Endothelial cell of umbilical vein (primary cell): Measurements from ENCODE around the gene SNAPC4. TPM values are rescaled to one million over a fixed set of nuclear protein-coding genes. Genes with fewer than 3 reads are reported as not detected.

Experiments
- BruUV-seq: library from RNA; stranded (reverse); fragments of 400-500 nt; replicated peaks from 2 replicates; lab custom pipeline; 2021; lab: Mats Ljungman, UMichigan
- CTCF ChIA-PET: fragments of 300-600, 350-600 bp; sonication (Branson Sonifier 250); formaldehyde crosslinking; loops from one replicate; lab custom pipeline; 2021; ENCODE audit warnings: antibody characterized with exemption, inconsistent platforms; lab: Charles Lee
- POLR2A ChIA-PET: fragments of 300-600, 350-600 bp; sonication (Branson Sonifier 250); formaldehyde crosslinking; loops from one replicate; lab custom pipeline; 2021; ENCODE audit warnings: antibody characterized with exemption, inconsistent platforms; lab: Charles Lee
- DNase-seq: peaks from one replicate; pipeline ENCODE4 v3.0.0-alpha.2; 2011; ENCODE audit warnings: low read depth, low spot score
- FAIRE-seq: peaks from 2 replicates; lab custom pipeline; 2011; peaks lifted over from hg19 to GRCh38; lab: Jason Lieb, UNC
- H2AFZ ChIP-seq: 2 replicates; pipeline ENCODE4 v1.6.0; 2012; ENCODE audit warnings: low read depth, low read length, control low read depth, inconsistent platforms
- H3K27ac ChIP-seq: 2 replicates; pipeline ENCODE4 v1.5.1; 2011; ENCODE audit warnings: low read depth, mild to moderate bottlenecking, control low read depth, low read length, moderate library complexity; ENCODE audit not compliant: insufficient read depth
- H3K27me3 ChIP-seq, 2 experiments: 2 replicates each; pipeline versions ENCODE4 v1.6.0 to v1.6.1; 2011; ENCODE audit warnings: low read length in 2 of 2, mixed read lengths in 1 of 2; ENCODE audit not compliant: control insufficient read depth in 2 of 2, insufficient read depth in 2 of 2
- H3K36me3 ChIP-seq, 2 experiments: 2 replicates in 1 of 2; 3 replicates in 1 of 2; pipeline ENCODE4 v1.5.1; 2011; ENCODE audit warnings: low read length in 2 of 2, mild to moderate bottlenecking in 1 of 2, moderate library complexity in 1 of 2; ENCODE audit not compliant: control insufficient read depth in 2 of 2, insufficient read depth in 2 of 2; ENCODE audit errors: extremely low read depth in 1 of 2
- H3K4me1 ChIP-seq: 3 replicates; pipeline ENCODE4 v1.5.1; 2011; ENCODE audit warnings: mild to moderate bottlenecking, low read length; ENCODE audit not compliant: control insufficient read depth, insufficient read depth; ENCODE audit errors: extremely low read depth
- H3K4me2 ChIP-seq: 2 replicates; pipeline ENCODE4 v1.6.1; 2011; ENCODE audit warnings: low read length, control low read depth, mixed read lengths; ENCODE audit not compliant: insufficient read depth
- H3K4me3 ChIP-seq, 3 experiments: fragments of 200-600 bp in 1 of 3; sonication (generic), shearing (Covaris generic) in 1 of 3; replicated peaks in 1 of 3; 2 replicates each; pipeline ENCODE4 v1.5.1; 2011 to 2016; ENCODE audit warnings: control low read depth in 3 of 3, low read length in 3 of 3, mild to moderate bottlenecking in 2 of 3, inconsistent platforms in 1 of 3, low read depth in 1 of 3, moderate library complexity in 1 of 3; ENCODE audit not compliant: insufficient read depth in 1 of 3
- H3K79me2 ChIP-seq: 2 replicates; pipeline ENCODE4 v1.6.0; 2012; ENCODE audit warnings: low read length, inconsistent platforms; ENCODE audit not compliant: control insufficient read depth, insufficient read depth
- H3K9ac ChIP-seq: replicated peaks from 2 replicates; pipeline ENCODE3; 2011; ENCODE audit warnings: low read length, control low read depth; ENCODE audit not compliant: insufficient read depth; ENCODE audit errors: extremely low read depth
- H3K9me1 ChIP-seq: replicated peaks from 3 replicates; pipeline ENCODE4 v1.6.0; 2011; ENCODE audit warnings: mild to moderate bottlenecking, low read length; ENCODE audit not compliant: control insufficient read depth, insufficient read depth; ENCODE audit errors: extremely low read depth
- H3K9me3 ChIP-seq: replicated peaks from 2 replicates; pipeline ENCODE4 v1.5.1; 2012; ENCODE audit warnings: low read length, inconsistent platforms; ENCODE audit not compliant: control insufficient read depth, insufficient read depth
- H4K20me1 ChIP-seq: replicated peaks from 2 replicates; pipeline ENCODE3; 2011; ENCODE audit warnings: mild to moderate bottlenecking, low read length; ENCODE audit not compliant: control insufficient read depth, insufficient read depth; ENCODE audit errors: extremely low read depth
- FOS ChIP-seq: IDR thresholded peaks from 2 replicates; pipeline ENCODE4 v1.6.1; 2011; ENCODE audit warnings: mild to moderate bottlenecking, low read length, moderate library complexity, borderline replicate concordance; ENCODE audit not compliant: insufficient read depth
- GATA2 ChIP-seq: IDR thresholded peaks from 2 replicates; pipeline ENCODE4 v1.7.0; 2011; ENCODE audit warnings: low read depth, mild to moderate bottlenecking, moderate library complexity, mixed read lengths, low read length; ENCODE audit not compliant: insufficient read length, insufficient read depth
- MYC ChIP-seq: IDR thresholded peaks from one replicate; pipeline ENCODE4 v1.6.1; 2011; ENCODE audit warnings: mild to moderate bottlenecking, low read depth, low read length
- POLR2A ChIP-seq: IDR thresholded peaks from 2 replicates; pipeline ENCODE4 v1.6.1; 2012; ENCODE audit warnings: low read depth, mild to moderate bottlenecking, control low read depth, low read length
- POLR2AphosphoS5 ChIP-seq: IDR thresholded peaks from 2 replicates; pipeline ENCODE4 v1.6.1; 2012; ENCODE audit warnings: low read depth, mild to moderate bottlenecking, control low read depth, low read length, moderate library complexity; ENCODE audit not compliant: insufficient read depth
- dilution Hi-C: fragments of 300-500 bp; cut with MboI; formaldehyde crosslinking; loops from one replicate; pipeline ENCODE4 v1.15.0; 2019; ENCODE audit warnings: low sequenced_read_pairs; ENCODE audit not compliant: extremely low pct_ligation_motif_present
- intact Hi-C: fragments of 100-400 bp; cut with micrococcal nuclease; formaldehyde crosslinking; loops from one replicate; pipeline ENCODE4 v1.10.0; 2022
- polyA plus RNA-seq, 4 experiments: library from polyadenylated mRNA; depleted of rRNA in 3 of 4; stranded (reverse) in 3 of 4; unstranded in 1 of 4; fragments of >200 nt; gene quantifications; 2 replicates each; pipeline versions ENCODE4 v1.2.1 to v1.2.3, GENCODE V29; 2011 to 2012; ENCODE audit warnings: missing spikeins in 1 of 4
- total RNA-seq: library from RNA; stranded (reverse); gene quantifications from 2 replicates; pipeline ENCODE4 v1.2.3, GENCODE V29; 2021
- TF ChIP-seq, protein P1 (sequence below): IDR thresholded peaks from 2 replicates; pipeline ENCODE4 v1.6.1; 2011; ENCODE audit not compliant: insufficient read depth, insufficient read length
- TF ChIP-seq, protein P2 (sequence below), 2 donors: IDR thresholded peaks; 1 replicate in 1 of 2; 2 replicates in 1 of 2; pipeline ENCODE4 v1.5.1; 2011; ENCODE audit warnings: low read length in 2 of 2, mild to moderate bottlenecking in 2 of 2, moderate library complexity in 2 of 2, control low read depth in 1 of 2, inconsistent platforms in 1 of 2, low read depth in 1 of 2; ENCODE audit not compliant: insufficient read depth in 1 of 2; ENCODE audit errors: extremely low read depth in 1 of 2

SNAPC4 gene
- total and polyA plus RNA-seq, 2 donors (not counting 3 experiments of a cell fraction or from before 2014, with no cell fraction given) = 6.7 to 17.5 TPM

DNA sequence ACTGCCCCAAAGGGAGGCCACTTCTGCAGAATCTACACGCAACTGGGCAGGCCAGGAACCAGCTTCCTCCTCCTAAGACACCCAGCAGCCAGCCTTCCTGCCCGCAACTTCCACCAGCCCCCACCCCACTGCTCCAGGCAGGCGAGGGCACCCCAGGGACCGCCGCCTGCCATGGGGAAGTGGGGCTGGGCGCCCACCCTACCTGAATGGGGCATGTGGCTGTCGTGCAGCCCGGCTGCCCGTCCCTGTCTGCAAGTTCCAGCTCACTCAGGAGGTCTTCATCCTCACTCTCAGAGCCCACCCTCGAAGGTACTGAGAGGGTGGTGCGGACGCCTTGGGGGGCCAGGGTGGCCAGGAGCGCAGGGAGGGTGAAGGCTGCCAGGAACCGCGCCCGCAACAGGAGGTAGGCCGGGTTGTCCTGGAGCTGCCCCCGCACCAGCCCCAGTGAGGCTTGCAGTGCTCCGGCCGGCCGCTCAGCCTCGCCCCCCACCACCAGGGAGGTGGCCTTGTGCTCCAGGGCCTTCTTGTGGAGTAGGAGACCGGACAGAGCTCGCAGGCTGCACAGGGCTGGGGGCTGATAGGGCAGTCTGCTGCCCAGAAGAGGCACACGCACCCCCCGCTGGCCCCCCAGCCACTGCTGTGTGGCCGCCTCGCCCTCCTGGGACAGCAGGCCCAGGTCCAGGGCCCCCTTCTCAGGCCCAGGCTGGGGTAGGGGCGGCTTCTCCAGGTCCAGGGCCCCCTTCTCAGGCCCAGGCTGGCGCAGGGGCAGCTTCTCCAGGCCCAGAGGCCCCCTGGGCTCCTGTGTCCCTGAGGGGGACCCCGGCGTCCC lies 22.4 kb downstream of the SNAPC4 start:
- Histone ChIP-seq H4K20me1 (no peaks in the 10 kb centered on the region), H3K4me2 (no peak overlapping the region), H3K9me1 (no peaks in the 10 kb centered on the region), H3K27ac (no peak overlapping the region), H3K4me3 (no peak overlapping the region), H3K9me3 (no peaks in the 10 kb centered on the region), H3K79me2 (no peaks in the 10 kb centered on the region), H3K36me3 (peaks cover 4 to 34% of the 10 kb centered on the region in 2 experiments), H2AFZ (no peak overlapping the region), H3K4me1 (no peaks in the 10 kb centered on the region), H3K27me3 (no peaks in the 10 kb centered on the region), H3K9ac (no peak overlapping the region)
- DNase-seq = no peak
- dilution Hi-C loops = no loop called here
- TF ChIP-seq GATA2 (no peak), POLR2A (no peak), FOS (no peak)
- TF ChIP-seq, protein P1, sequence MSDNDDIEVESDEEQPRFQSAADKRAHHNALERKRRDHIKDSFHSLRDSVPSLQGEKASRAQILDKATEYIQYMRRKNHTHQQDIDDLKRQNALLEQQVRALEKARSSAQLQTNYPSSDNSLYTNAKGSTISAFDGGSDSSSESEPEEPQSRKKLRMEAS = no peak
- no TSS peak for BruUV-seq
- CTCF ChIA-PET = interaction anchor here (1.5 to 2.3 kb wide), 2 partner anchors 11 to 14 kb away, joined by 3 to 10 read pairs; partner anchors contain the start of gene DNLZ
- POLR2A ChIA-PET = no interaction called here
- no peak for FAIRE-seq
- intact Hi-C loops = no loop called here

DNA sequence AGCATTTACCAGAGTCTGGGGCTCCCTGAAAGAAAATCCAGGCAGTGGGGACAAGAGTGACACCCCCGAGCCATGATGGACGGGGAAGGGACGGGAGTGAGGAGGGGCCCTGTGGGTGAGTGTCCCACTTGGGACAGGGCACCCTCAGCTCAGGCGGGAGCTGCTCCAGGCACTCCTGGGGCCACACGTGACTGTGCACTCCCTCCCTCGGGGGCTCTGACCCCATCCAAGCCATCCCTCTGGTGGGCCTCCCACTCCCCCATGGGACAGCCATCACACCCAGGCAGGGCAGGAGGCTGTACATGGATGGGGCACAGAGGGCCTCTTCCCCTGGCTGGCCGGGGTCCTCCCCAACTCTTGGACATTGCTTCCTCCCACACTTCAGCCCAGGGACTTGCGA lies 23.5 kb downstream of the SNAPC4 start:
- Histone ChIP-seq H3K27ac (no peak overlapping the region), H3K9me3 (no peaks in the 10 kb centered on the region), H3K36me3 (peaks cover 4 to 23% of the 10 kb centered on the region in 2 experiments), H3K79me2 (no peaks in the 10 kb centered on the region), H3K4me3 (no peak overlapping the region), H3K4me1 (no peaks in the 10 kb centered on the region), H4K20me1 (no peaks in the 10 kb centered on the region), H3K27me3 (no peaks in the 10 kb centered on the region), H3K9me1 (no peaks in the 10 kb centered on the region), H2AFZ (no peak overlapping the region), H3K4me2 (no peak overlapping the region), H3K9ac (no peak overlapping the region)
- TF ChIP-seq POLR2AphosphoS5 = no peak
- TF ChIP-seq, protein P2, sequence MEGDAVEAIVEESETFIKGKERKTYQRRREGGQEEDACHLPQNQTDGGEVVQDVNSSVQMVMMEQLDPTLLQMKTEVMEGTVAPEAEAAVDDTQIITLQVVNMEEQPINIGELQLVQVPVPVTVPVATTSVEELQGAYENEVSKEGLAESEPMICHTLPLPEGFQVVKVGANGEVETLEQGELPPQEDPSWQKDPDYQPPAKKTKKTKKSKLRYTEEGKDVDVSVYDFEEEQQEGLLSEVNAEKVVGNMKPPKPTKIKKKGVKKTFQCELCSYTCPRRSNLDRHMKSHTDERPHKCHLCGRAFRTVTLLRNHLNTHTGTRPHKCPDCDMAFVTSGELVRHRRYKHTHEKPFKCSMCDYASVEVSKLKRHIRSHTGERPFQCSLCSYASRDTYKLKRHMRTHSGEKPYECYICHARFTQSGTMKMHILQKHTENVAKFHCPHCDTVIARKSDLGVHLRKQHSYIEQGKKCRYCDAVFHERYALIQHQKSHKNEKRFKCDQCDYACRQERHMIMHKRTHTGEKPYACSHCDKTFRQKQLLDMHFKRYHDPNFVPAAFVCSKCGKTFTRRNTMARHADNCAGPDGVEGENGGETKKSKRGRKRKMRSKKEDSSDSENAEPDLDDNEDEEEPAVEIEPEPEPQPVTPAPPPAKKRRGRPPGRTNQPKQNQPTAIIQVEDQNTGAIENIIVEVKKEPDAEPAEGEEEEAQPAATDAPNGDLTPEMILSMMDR (IDR thresholded peaks at IDR 0.05; ENCODE audit: extremely low read depth in 1 of 2, insufficient read depth in 1 of 2, low read depth in 1 of 2, low read length in 2 of 2) = no peak
- TF ChIP-seq MYC = no peak
- TF ChIP-seq GATA2 = no peak
- TF ChIP-seq, protein P1 = no peak
- FAIRE-seq = no peak
- no peak for DNase-seq
- intact Hi-C loops (no loop called here), dilution Hi-C loops (no loop called here)
- no TSS peak for BruUV-seq
- CTCF ChIA-PET = interaction anchor here (2.3 kb wide), 1 partner anchor 13 kb away, joined by 10 read pairs; the partner anchor contains the start of gene DNLZ
- POLR2A ChIA-PET = no interaction called here
